ENCODE results near the gene PRKN.

DNA sequence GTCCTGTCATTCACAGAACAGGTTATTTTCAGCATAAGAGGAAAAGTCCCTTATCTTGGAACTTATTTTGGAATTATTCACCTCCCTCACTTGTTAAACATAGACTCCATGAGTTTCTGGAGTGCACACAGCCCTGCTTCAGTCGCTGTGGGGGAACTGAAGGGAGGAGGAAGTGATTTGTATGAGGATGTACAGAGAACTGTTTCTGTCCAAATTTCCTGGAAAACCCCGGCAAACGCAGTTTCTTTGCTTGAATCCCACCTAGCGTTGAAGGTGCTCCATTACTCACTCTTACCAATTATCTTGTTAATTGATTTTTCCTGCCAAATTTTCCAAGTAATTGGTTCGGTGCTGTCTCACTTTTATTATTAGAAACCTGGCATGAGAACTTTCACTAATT is 1375.7 kb downstream of the PRKN start:
- no peak for TF ChIP-seq EZH2phosphoT487 (IDR thresholded peaks at IDR 0.05; ENCODE audit: insufficient read depth, low read depth)
- no peak for TF ChIP-seq EZH2 (IDR thresholded peaks at IDR 0.05; ENCODE audit: insufficient read depth, poor library complexity, severe bottlenecking)
